ENCODE data around the gene PRSS36.

Gene PRSS36

GRCh38 chr16:31128711-31129567 is 20.9 kb downstream of the PRSS36 start:
- peaks cover 63 to 65% of the 10 kb centered on the region in 2 donors for H3K4me1 ChIP-seq (ENCODE audit: control insufficient read depth in 1 of 2, insufficient read depth in 2 of 2, low read length in 2 of 2)
- H3K27me3 ChIP-seq (ENCODE audit: control insufficient read depth in 1 of 2, insufficient read depth in 2 of 2, low read length in 2 of 2), result no peaks in the 10 kb centered on the region
- peak overlapping the region; percentile 44 to 100 for H3K9ac ChIP-seq (ENCODE audit: low read depth in 1 of 2, low read length in 2 of 2)
- H3K27ac ChIP-seq (ENCODE audit: low read depth, low read length), result peak overlapping the region; percentile 92
- H3K4me3 ChIP-seq (ENCODE audit: low read depth in 1 of 2, low read length in 2 of 2), result peak overlapping the region in 1 of 2 donors; percentile 10
- H3K36me3 ChIP-seq (ENCODE audit: control insufficient read depth in 1 of 2, insufficient read depth in 2 of 2, low read length in 2 of 2), result peaks cover 20 to 53% of the 10 kb centered on the region in 2 donors
- no peaks in the 10 kb centered on the region for H3K9me3 ChIP-seq (ENCODE audit: control insufficient read depth in 1 of 2, low read length in 2 of 2)

GRCh38 chr16:31127182-31127581 is 22.7 kb downstream of the PRSS36 start:
- Histone ChIP-seq H3K9ac (ENCODE audit: low read depth in 1 of 2, low read length in 2 of 2) (peak overlapping the region in 1 of 2 donors; percentile 100), H3K36me3 (ENCODE audit: control insufficient read depth in 1 of 2, insufficient read depth in 2 of 2, low read length in 2 of 2) (peaks cover 11 to 48% of the 10 kb centered on the region in 2 donors), H3K9me3 (ENCODE audit: control insufficient read depth in 1 of 2, low read length in 2 of 2) (no peaks in the 10 kb centered on the region), H3K4me1 (ENCODE audit: control insufficient read depth in 1 of 2, insufficient read depth in 2 of 2, low read length in 2 of 2) (peaks cover 47 to 48% of the 10 kb centered on the region in 2 donors), H3K27me3 (ENCODE audit: control insufficient read depth in 1 of 2, insufficient read depth in 2 of 2, low read length in 2 of 2) (no peaks in the 10 kb centered on the region), H3K4me3 (ENCODE audit: low read depth in 1 of 2, low read length in 2 of 2) (no peak overlapping the region), H3K27ac (ENCODE audit: low read depth, low read length) (no peak overlapping the region)

- H3K4me3 ChIP-seq (ENCODE audit: low read depth in 1 of 2, low read length in 2 of 2), result no peak overlapping the region
- H3K27me3 ChIP-seq (ENCODE audit: control insufficient read depth in 1 of 2, insufficient read depth in 2 of 2, low read length in 2 of 2), result no peaks in the 10 kb centered on the region
- H3K27ac ChIP-seq (ENCODE audit: low read depth, low read length), result no peak overlapping the region
- H3K36me3 ChIP-seq (ENCODE audit: control insufficient read depth in 1 of 2, insufficient read depth in 2 of 2, low read length in 2 of 2), result peaks cover 10 to 55% of the 10 kb centered on the region in 2 donors
- peaks cover 35 to 38% of the 10 kb centered on the region in 2 donors for H3K4me1 ChIP-seq (ENCODE audit: control insufficient read depth in 1 of 2, insufficient read depth in 2 of 2, low read length in 2 of 2)
- no peaks in the 10 kb centered on the region for H3K9me3 ChIP-seq (ENCODE audit: control insufficient read depth in 1 of 2, low read length in 2 of 2)
- H3K9ac ChIP-seq (ENCODE audit: low read depth in 1 of 2, low read length in 2 of 2), result no peak overlapping the region
Observed at GRCh38 chr16:31125844-31126243, 24.0 kb downstream of the PRSS36 start.

GRCh38 chr16:31120129-31120528 is 29.7 kb downstream of the PRSS36 start:
- H3K27me3 ChIP-seq (ENCODE audit: control insufficient read depth in 1 of 2, insufficient read depth in 2 of 2, low read length in 2 of 2), result no peaks in the 10 kb centered on the region
- H3K27ac ChIP-seq (ENCODE audit: low read depth, low read length), result no peak overlapping the region
- H3K36me3 ChIP-seq (ENCODE audit: control insufficient read depth in 1 of 2, insufficient read depth in 2 of 2, low read length in 2 of 2), result peaks cover 10 to 38% of the 10 kb centered on the region in 2 donors
- H3K4me1 ChIP-seq (ENCODE audit: control insufficient read depth in 1 of 2, insufficient read depth in 2 of 2, low read length in 2 of 2), result peaks cover 10 to 11% of the 10 kb centered on the region in 2 donors
- H3K9ac ChIP-seq (ENCODE audit: low read depth in 1 of 2, low read length in 2 of 2), result no peak overlapping the region
- no peak overlapping the region for H3K4me3 ChIP-seq (ENCODE audit: low read depth in 1 of 2, low read length in 2 of 2)
- no peaks in the 10 kb centered on the region for H3K9me3 ChIP-seq (ENCODE audit: control insufficient read depth in 1 of 2, low read length in 2 of 2)

- H3K9me3 ChIP-seq (ENCODE audit: control insufficient read depth in 1 of 2, low read length in 2 of 2), result no peaks in the 10 kb centered on the region
Observed at GRCh38 chr16:31118223-31119155, 31.4 kb downstream of the PRSS36 start.

GRCh38 chr16:31117384-31118222 is 32.3 kb downstream of the PRSS36 start, which contains the start of gene KAT8:
KAT8 (plus strand) TSS chr16:31117664; CDS start chr16:31117682, 18 bp downstream.
- no peaks in the 10 kb centered on the region for H3K27me3 ChIP-seq (ENCODE audit: control insufficient read depth in 1 of 2, insufficient read depth in 2 of 2, low read length in 2 of 2)
- H3K27ac ChIP-seq (ENCODE audit: low read depth, low read length), result peak within 1 kb of the TSS; percentile 97
- H3K9ac ChIP-seq (ENCODE audit: low read depth in 1 of 2, low read length in 2 of 2), result peak within 1 kb of the TSS; percentile 80 to 95
- peaks cover 25 to 30% of the 10 kb centered on the region in 2 donors for H3K4me1 ChIP-seq (ENCODE audit: control insufficient read depth in 1 of 2, insufficient read depth in 2 of 2, low read length in 2 of 2)
- H3K36me3 ChIP-seq (ENCODE audit: control insufficient read depth in 1 of 2, insufficient read depth in 2 of 2, low read length in 2 of 2), result peaks cover 16 to 34% of the 10 kb centered on the region in 2 donors
- H3K4me3 ChIP-seq (ENCODE audit: low read depth in 1 of 2, low read length in 2 of 2), result peak within 1 kb of the TSS; percentile 77 to 91
- no peaks in the 10 kb centered on the region for H3K9me3 ChIP-seq (ENCODE audit: control insufficient read depth in 1 of 2, low read length in 2 of 2)

More at GRCh38 chr16:31118223-31119155, 31.4 kb downstream of the PRSS36 start:
- H3K9ac ChIP-seq (ENCODE audit: low read depth in 1 of 2, low read length in 2 of 2), result peak overlapping the region; percentile 80 to 95
- H3K4me1 ChIP-seq (ENCODE audit: control insufficient read depth in 1 of 2, insufficient read depth in 2 of 2, low read length in 2 of 2), result peaks cover 17 to 21% of the 10 kb centered on the region in 2 donors
- peak overlapping the region; percentile 87 for H3K27ac ChIP-seq (ENCODE audit: low read depth, low read length)
- peaks cover 10 to 28% of the 10 kb centered on the region in 2 donors for H3K36me3 ChIP-seq (ENCODE audit: control insufficient read depth in 1 of 2, insufficient read depth in 2 of 2, low read length in 2 of 2)
- H3K4me3 ChIP-seq (ENCODE audit: low read depth in 1 of 2, low read length in 2 of 2), result peak overlapping the region; percentile 77 to 91
- no peaks in the 10 kb centered on the region for H3K27me3 ChIP-seq (ENCODE audit: control insufficient read depth in 1 of 2, insufficient read depth in 2 of 2, low read length in 2 of 2)

GRCh38 chr16:31114468-31114867 is 35.4 kb downstream of the PRSS36 start:
- Histone ChIP-seq H3K9ac (ENCODE audit: low read depth in 1 of 2, low read length in 2 of 2) (no peak overlapping the region), H3K27ac (ENCODE audit: low read depth, low read length) (no peak overlapping the region)

GRCh38 chr16:31113121-31114120 is 36.4 kb downstream of the PRSS36 start:
- Histone ChIP-seq H3K27ac (ENCODE audit: low read depth, low read length) (no peak overlapping the region), H3K9me3 (ENCODE audit: control insufficient read depth in 1 of 2, low read length in 2 of 2) (no peaks in the 10 kb centered on the region)

More at GRCh38 chr16:31114468-31114867, 35.4 kb downstream of the PRSS36 start:
- H3K4me3 ChIP-seq (ENCODE audit: low read depth in 1 of 2, low read length in 2 of 2), result no peak overlapping the region
- no peaks in the 10 kb centered on the region for H3K9me3 ChIP-seq (ENCODE audit: control insufficient read depth in 1 of 2, low read length in 2 of 2)
- H3K27me3 ChIP-seq (ENCODE audit: control insufficient read depth in 1 of 2, insufficient read depth in 2 of 2, low read length in 2 of 2), result no peaks in the 10 kb centered on the region
- H3K4me1 ChIP-seq (ENCODE audit: control insufficient read depth in 1 of 2, insufficient read depth in 2 of 2, low read length in 2 of 2), result peaks cover 27 to 31% of the 10 kb centered on the region in 2 donors
- H3K36me3 ChIP-seq (ENCODE audit: control insufficient read depth in 1 of 2, insufficient read depth in 2 of 2, low read length in 2 of 2), result peaks cover 32 to 36% of the 10 kb centered on the region in 2 donors

More at GRCh38 chr16:31113121-31114120, 36.4 kb downstream of the PRSS36 start:
- peaks cover 29 to 31% of the 10 kb centered on the region in 2 donors for H3K4me1 ChIP-seq (ENCODE audit: control insufficient read depth in 1 of 2, insufficient read depth in 2 of 2, low read length in 2 of 2)
- H3K36me3 ChIP-seq (ENCODE audit: control insufficient read depth in 1 of 2, insufficient read depth in 2 of 2, low read length in 2 of 2), result peaks cover 33 to 36% of the 10 kb centered on the region in 2 donors
- H3K4me3 ChIP-seq (ENCODE audit: low read depth in 1 of 2, low read length in 2 of 2), result no peak overlapping the region
- no peak overlapping the region for H3K9ac ChIP-seq (ENCODE audit: low read depth in 1 of 2, low read length in 2 of 2)
- H3K27me3 ChIP-seq (ENCODE audit: control insufficient read depth in 1 of 2, insufficient read depth in 2 of 2, low read length in 2 of 2), result no peaks in the 10 kb centered on the region

Measured in duodenal mucosa (tissue), 2 donors.